Right cardiac atrium (tissue), 5 donors: ENCODE results near the gene TARM1. TPM values are rescaled to one million over a fixed set of nuclear protein-coding genes. Genes with fewer than 3 reads are reported as not detected.
A peak's percentile ranks its signal among the peaks of the same experiment; 100 is the strongest.
"Not testable (repeated sequence)": the region's sequence is repeated elsewhere in the genome, so short reads cannot be mapped to it uniquely, and the experiment has no call there.

Source experiments
- ATAC-seq, 2 donors: fragments of 200-7000 bp; cut with Tn5 transposase; one replicate each; pipeline versions ENCODE4 v1.8.0 to v1.9.1; 2020; ENCODE audit warnings: moderate library complexity in 2 of 2, mild to moderate bottlenecking in 1 of 2
- DNase-seq, 3 donors: peaks; one replicate each; pipeline ENCODE4 v3.0.0-alpha.2; 2020
- H3K27ac ChIP-seq: one replicate; pipeline ENCODE4 v1.5.1; 2013; ENCODE audit warnings: mild to moderate bottlenecking, low read length, control low read depth, moderate library complexity
- H3K27me3 ChIP-seq: one replicate; pipeline ENCODE4 v1.6.1; 2013; ENCODE audit not compliant: control insufficient read depth, insufficient read depth
- H3K4me1 ChIP-seq: one replicate; pipeline ENCODE4 v1.6.1; 2013; ENCODE audit warnings: low read length; ENCODE audit not compliant: control insufficient read depth, insufficient read depth
- H3K4me3 ChIP-seq: one replicate; pipeline ENCODE4 v1.5.1; 2013; ENCODE audit warnings: low read length, control low read depth
- H3K9me3 ChIP-seq: one replicate; pipeline ENCODE4 v1.6.1; 2013; ENCODE audit warnings: low read length; ENCODE audit not compliant: control insufficient read depth
- WGBS: extraction: QIAGEN DNeasy Blood & Tissue Kit; methylation state at CpG from one replicate; pipeline ENCODE4 v1.1.7; 2013; 5-methylcytosine and 5-hydroxymethylcytosine counted together
- intact Hi-C, 4 donors: fragments of 100-400 bp; cut with DNase I; formaldehyde crosslinking; loops; one replicate each; pipeline versions ENCODE4 v1.11.0 to v1.14.0; 2022 to 2023
- polyA plus RNA-seq: library from polyadenylated mRNA; stranded (reverse); fragments of 200-250 nt; gene quantifications from one replicate; pipeline ENCODE4 v1.2.3, GENCODE V29; 2013
- total RNA-seq, 4 donors: library from RNA; stranded (reverse); fragmentation: NEBNext Ultra II Directional; extraction: Animal tissue kit (Norgen Biotek cat#: 25700); gene quantifications; one replicate each; pipeline ENCODE4 v1.2.1, GENCODE V29; 2021
- donor health status: healthy with polysubstance abuse.
- donor health status: DM: no; HTN: yes; CAD: no.
- donor health status: DM: no; HTN: no; CAD: no.
- donor health status: DM: no; HTN: yes; CAD: no; lungs with severe emphysema.
- donor health status: DM: yes; HTN: yes; CAD: no.

TARM1 gene
- total and polyA plus RNA-seq, 5 donors: not detected

GRCh38 chr19:54063350-54064116, 17.6 kb downstream of the TARM1 start, which contains the start of gene VSTM1:
TSS of gene VSTM1 (minus strand) at chr19:54063897. CDS start at chr19:54063777, 120 bp downstream.
- Histone ChIP-seq H3K27ac (no peak within 1 kb of the TSS), H3K4me1 (no peaks in the 10 kb centered on the region), H3K4me3 (no peak within 1 kb of the TSS), H3K27me3 (no peaks in the 10 kb centered on the region), H3K9me3 (no peaks in the 10 kb centered on the region)
- intact Hi-C loops: no loop called here
- no peak for ATAC-seq
- 65% methylated on average over 34 of the region's 34 CpGs for WGBS
- DNase-seq: no peak

GRCh38 chr19:54062643-54063042, 18.5 kb downstream of the TARM1 start:
- no peaks in the 10 kb centered on the region for H3K27me3 ChIP-seq
- DNase-seq (peak in 1 of 3 donors; percentile 54), ATAC-seq (no peak)
- 69% methylated on average over 9 of the region's 9 CpGs for WGBS
- H3K27ac ChIP-seq: no peak overlapping the region
- H3K9me3 ChIP-seq: no peaks in the 10 kb centered on the region
- no peak overlapping the region for H3K4me3 ChIP-seq
- intact Hi-C loops: no loop called here
- no peaks in the 10 kb centered on the region for H3K4me1 ChIP-seq

DNA sequence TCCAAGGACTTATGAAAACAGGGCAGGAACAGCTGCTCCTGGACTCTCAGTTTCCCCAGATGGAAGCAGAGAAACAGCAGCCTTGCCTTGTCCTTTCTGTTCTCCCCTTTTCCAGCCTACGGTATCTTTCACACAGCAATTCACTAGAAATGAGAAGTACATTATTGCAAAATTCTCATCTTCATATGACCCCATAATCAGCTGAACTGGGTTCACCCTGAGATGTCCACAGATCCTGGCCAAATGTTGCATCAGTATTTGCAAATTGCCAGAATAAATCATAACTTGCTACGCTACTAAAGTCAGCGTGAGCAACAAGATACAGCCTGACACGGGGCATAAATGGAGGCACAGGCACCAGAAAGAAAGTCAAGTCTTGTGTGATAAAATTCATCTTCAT, 33.5 kb downstream of the TARM1 start:
- DNase-seq: no peak
- Histone ChIP-seq H3K27me3 (no peaks in the 10 kb centered on the region), H3K9me3 (no peaks in the 10 kb centered on the region), H3K27ac (no peak overlapping the region), H3K4me1 (no peaks in the 10 kb centered on the region), H3K4me3 (no peak overlapping the region)
- no peak for ATAC-seq
- WGBS: 80% methylated on average over 4 of the region's 4 CpGs
- intact Hi-C loops: no loop called here

DNA sequence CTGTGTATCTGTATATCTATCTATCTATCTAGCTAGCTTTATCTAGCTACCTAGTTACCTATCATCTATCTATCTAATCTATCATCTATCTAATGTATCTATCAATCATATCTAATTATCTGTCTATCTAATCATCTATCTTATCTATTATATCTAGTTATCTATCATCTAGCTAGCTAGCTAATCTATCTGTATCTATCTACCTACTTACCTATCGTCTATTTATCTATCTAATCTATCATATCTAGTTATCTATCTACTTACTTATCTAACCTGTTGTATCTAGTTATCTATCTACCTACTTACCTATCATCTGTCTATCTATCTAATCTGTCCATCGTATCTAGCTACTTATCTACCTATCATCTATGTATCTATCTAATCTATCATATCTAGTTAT, 35.4 kb downstream of the TARM1 start:
- Histone ChIP-seq H3K27me3 (no peaks in the 10 kb centered on the region), H3K4me1 (no peaks in the 10 kb centered on the region), H3K9me3 (no peaks in the 10 kb centered on the region), H3K4me3 (no peak overlapping the region), H3K27ac (no peak overlapping the region)
- intact Hi-C loops: no loop called here
- ATAC-seq (no peak), DNase-seq (no peak)
- 84% methylated on average over 2 of the region's 2 CpGs for WGBS

DNA sequence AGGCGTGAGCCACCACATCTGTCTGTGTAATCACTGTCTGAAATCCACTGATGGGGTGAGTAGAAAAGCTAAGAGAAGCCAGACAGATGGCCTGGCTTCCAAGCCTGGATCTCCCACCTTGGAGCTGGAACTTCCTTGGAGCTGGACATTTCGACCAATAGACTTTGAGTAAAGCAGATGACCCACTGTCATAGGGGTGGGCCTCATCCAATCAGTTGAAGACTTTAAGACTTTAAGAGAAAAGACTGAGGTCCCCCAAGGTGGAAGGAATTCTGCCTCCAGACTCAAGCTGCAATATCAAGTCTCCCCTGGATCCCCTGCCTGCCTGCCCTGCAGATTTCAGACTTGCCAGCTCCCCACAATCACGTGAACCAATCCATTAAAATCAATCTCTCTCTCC, 38.2 kb downstream of the TARM1 start:
- no peak for DNase-seq
- H3K9me3 ChIP-seq: no peaks in the 10 kb centered on the region
- H3K27ac ChIP-seq: no peak overlapping the region
- H3K27me3 ChIP-seq: no peaks in the 10 kb centered on the region
- H3K4me1 ChIP-seq: no peaks in the 10 kb centered on the region
- no peak overlapping the region for H3K4me3 ChIP-seq
- no peak for ATAC-seq
- 77% methylated on average over 3 of the region's 3 CpGs for WGBS
- intact Hi-C loops: no loop called here

DNA sequence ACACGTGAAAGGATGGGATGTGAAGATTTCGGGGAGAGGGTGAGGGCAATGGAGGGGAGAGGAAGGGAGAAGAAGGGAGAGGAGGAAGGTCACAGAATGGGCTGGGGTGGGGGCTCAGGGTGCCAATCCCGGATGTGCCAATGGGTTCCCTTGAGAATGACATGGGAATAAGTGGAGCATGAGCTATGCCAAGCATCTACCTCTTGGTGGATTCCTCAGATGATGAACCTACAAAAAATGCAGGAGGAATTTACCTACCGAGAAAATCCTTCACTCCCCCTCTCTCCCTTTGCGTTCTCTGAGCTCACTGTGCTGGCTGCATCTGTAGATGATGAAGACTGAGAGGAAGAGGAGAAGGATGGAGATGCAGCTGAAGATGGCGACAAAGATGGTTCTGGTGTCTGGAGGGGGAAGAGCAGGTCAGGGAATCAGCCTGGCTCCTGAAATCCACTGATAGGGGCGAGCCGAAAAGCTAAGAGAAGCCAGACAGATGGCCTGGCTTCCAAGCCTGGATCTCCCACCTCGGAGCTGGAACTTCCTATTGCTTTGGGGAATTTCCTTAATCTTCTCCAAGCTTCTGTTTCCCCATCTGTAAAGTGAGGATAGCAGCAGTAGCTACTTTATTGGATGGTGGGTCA, 39.1 kb downstream of the TARM1 start:
- Histone ChIP-seq H3K27ac (no peak overlapping the region), H3K9me3 (no peaks in the 10 kb centered on the region), H3K27me3 (no peaks in the 10 kb centered on the region), H3K4me3 (no peak overlapping the region), H3K4me1 (no peaks in the 10 kb centered on the region)
- ATAC-seq: no peak
- intact Hi-C loops: no loop called here
- WGBS: 54% methylated on average over 9 of the region's 9 CpGs
- no peak for DNase-seq

DNA sequence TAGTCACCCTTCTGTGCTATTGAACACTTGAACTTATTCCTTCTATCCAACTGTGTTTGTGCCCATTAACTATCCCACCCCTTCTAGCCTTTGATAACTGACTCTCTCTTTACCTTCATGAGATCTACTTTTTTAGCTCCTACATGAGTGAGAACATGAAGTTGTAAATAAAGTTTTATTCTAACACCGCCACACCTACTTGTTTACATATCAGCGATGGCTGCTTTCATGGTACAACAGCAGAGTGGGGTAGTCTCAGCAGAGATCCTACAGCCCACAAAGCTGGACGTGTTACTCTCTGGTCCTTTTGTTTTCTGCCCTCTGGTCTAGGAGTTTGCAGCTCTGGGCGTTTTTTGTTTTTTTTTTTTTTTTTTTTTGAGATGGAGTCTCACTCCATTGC, 41.2 kb downstream of the TARM1 start:
- Histone ChIP-seq H3K9me3 (no peaks in the 10 kb centered on the region), H3K27me3 (no peaks in the 10 kb centered on the region), H3K27ac (no peak overlapping the region), H3K4me1 (no peaks in the 10 kb centered on the region), H3K4me3 (no peak overlapping the region)
- no peak for ATAC-seq
- intact Hi-C loops: no loop called here
- 82% methylated on average over 4 of the region's 4 CpGs for WGBS
- DNase-seq: no peak

DNA sequence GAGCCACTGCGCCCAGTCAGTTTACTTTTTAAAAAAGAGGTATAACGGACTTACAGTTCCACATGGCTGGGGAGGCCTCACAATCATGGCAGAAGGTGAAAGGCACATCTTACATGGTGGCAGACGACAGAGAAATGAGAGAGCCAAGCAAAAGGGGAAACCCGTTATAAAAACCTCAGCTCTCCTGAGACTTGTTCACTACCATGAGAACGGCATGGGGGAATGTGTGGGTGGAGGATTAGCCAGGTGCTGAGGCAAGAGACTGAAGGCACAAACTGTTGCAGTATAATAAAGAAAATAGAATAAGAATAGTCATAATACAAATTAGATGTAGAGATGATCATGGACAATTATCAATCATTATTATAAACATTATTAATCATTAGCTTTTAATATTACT, 44.6 kb downstream of the TARM1 start:
- intact Hi-C loops, DNase-seq, ATAC-seq, H3K27ac ChIP-seq, H3K4me3 ChIP-seq, H3K27me3 ChIP-seq, H3K9me3 ChIP-seq, H3K4me1 ChIP-seq: not testable (repeated sequence)
- 78% methylated on average over 5 of the region's 5 CpGs for WGBS

GRCh38 chr19:54035215-54036178, 45.7 kb downstream of the TARM1 start:
- Histone ChIP-seq H3K9me3 (no peaks in the 10 kb centered on the region), H3K4me3 (no peak overlapping the region), H3K27me3 (no peaks in the 10 kb centered on the region), H3K27ac (no peak overlapping the region), H3K4me1 (no peaks in the 10 kb centered on the region)
- intact Hi-C loops: no loop called here
- DNase-seq: no peak
- ATAC-seq: no peak
- 54% methylated on average over 4 of the region's 4 CpGs for WGBS

DNA sequence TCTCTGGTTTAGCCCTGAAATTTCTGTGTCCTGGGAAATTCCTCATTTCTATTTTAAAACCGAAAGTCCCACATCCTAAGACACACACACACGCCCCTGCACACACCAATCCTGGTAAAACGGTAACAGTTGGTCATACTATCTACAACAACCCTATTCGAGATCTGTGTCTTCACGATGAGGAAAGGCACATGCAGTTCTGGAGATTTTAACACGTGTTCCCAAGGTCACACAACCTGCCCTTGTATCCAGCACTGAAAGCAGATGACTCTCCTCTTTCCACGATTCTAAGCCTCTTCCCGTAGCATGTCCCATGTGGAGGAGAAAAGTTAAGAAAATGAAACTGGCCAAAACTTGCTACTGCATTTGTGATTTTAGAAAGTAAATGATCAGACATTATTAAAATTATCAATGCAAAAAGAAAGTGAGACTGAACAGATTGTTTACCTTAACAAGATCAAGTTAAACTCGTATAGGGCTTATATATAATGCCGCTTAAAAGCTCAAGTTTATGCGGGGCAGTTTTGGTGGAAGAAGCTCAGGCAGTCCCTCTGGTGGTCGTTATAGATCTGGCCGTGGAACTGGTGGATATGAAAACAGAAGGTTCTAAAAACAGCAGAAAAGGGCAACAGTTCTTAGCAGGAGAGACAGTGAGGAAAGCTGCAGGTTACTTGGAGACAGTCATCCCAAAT, 50.1 kb downstream of the TARM1 start:
- Histone ChIP-seq H3K4me1 (no peaks in the 10 kb centered on the region), H3K27me3 (no peaks in the 10 kb centered on the region), H3K4me3 (no peak overlapping the region), H3K9me3 (no peaks in the 10 kb centered on the region), H3K27ac (no peak overlapping the region)
- DNase-seq (no peak), ATAC-seq (no peak)
- intact Hi-C loops: no loop called here
- WGBS: 37% methylated on average over 13 of the region's 13 CpGs
